ENCODE measurements around the gene UNC79.

Gene UNC79

GRCh38 chr14:93706360-93706955 lies 275.7 kb downstream of the UNC79 start:
- H2AFZ ChIP-seq: no peak overlapping the region
- no peak overlapping the region for H3K9ac ChIP-seq
- no peak for TF ChIP-seq CTCF (IDR thresholded peaks at IDR 0.05)
- no peaks in the 10 kb centered on the region for H3K36me3 ChIP-seq (ENCODE audit: control insufficient read depth, insufficient read depth, low read length)
- H3K4me1 ChIP-seq: no peaks in the 10 kb centered on the region
- no peaks in the 10 kb centered on the region for H3K79me2 ChIP-seq
- no peaks in the 10 kb centered on the region for H3K27me3 ChIP-seq (ENCODE audit: control insufficient read depth, insufficient read depth, low read length)
- H3K9me3 ChIP-seq (ENCODE audit: control insufficient read depth, low read length): no peaks in the 10 kb centered on the region
- H3K27ac ChIP-seq: no peak overlapping the region
- H3K4me2 ChIP-seq (ENCODE audit: low read length): no peak overlapping the region
- H3K4me3 ChIP-seq (ENCODE audit: low read depth, low read length): no peak overlapping the region

- H3K4me1 ChIP-seq: peaks cover 2% of the 10 kb centered on the region
- no peaks in the 10 kb centered on the region for H3K27me3 ChIP-seq (ENCODE audit: control insufficient read depth, insufficient read depth, low read length)
- TF ChIP-seq CTCF (IDR thresholded peaks at IDR 0.05): no peak
- H2AFZ ChIP-seq: no peak overlapping the region
- no peak overlapping the region for H3K27ac ChIP-seq
- no peaks in the 10 kb centered on the region for H3K36me3 ChIP-seq (ENCODE audit: control insufficient read depth, insufficient read depth, low read length)
- no peaks in the 10 kb centered on the region for H3K79me2 ChIP-seq
- H3K9me3 ChIP-seq (ENCODE audit: control insufficient read depth, low read length): no peaks in the 10 kb centered on the region
- no peak overlapping the region for H3K9ac ChIP-seq
- no peak overlapping the region for H3K4me3 ChIP-seq (ENCODE audit: low read depth, low read length)
- H3K4me2 ChIP-seq (ENCODE audit: low read length): no peak overlapping the region
Observed at GRCh38 chr14:93707475-93707874, 276.7 kb downstream of the UNC79 start.

- Histone ChIP-seq H3K27me3 (ENCODE audit: control insufficient read depth, insufficient read depth, low read length) (no peaks in the 10 kb centered on the region), H3K27ac (no peak overlapping the region), H3K9ac (no peak overlapping the region), H3K36me3 (ENCODE audit: control insufficient read depth, insufficient read depth, low read length) (no peaks in the 10 kb centered on the region), H3K9me3 (ENCODE audit: control insufficient read depth, low read length) (no peaks in the 10 kb centered on the region), H2AFZ (no peak overlapping the region), H3K4me3 (ENCODE audit: low read depth, low read length) (no peak overlapping the region), H3K4me1 (peaks cover 6% of the 10 kb centered on the region), H3K79me2 (no peaks in the 10 kb centered on the region), H3K4me2 (ENCODE audit: low read length) (no peak overlapping the region)
- TF ChIP-seq CTCF (IDR thresholded peaks at IDR 0.05): no peak
Observed at GRCh38 chr14:93708311-93708734, 277.6 kb downstream of the UNC79 start.

GRCh38 chr14:93708800-93709199 lies 278.1 kb downstream of the UNC79 start:
- Histone ChIP-seq H3K27me3 (ENCODE audit: control insufficient read depth, insufficient read depth, low read length) (no peaks in the 10 kb centered on the region), H3K4me2 (ENCODE audit: low read length) (no peak overlapping the region), H3K4me3 (ENCODE audit: low read depth, low read length) (no peak overlapping the region), H3K9ac (no peak overlapping the region), H2AFZ (no peak overlapping the region), H3K27ac (no peak overlapping the region), H3K36me3 (ENCODE audit: control insufficient read depth, insufficient read depth, low read length) (no peaks in the 10 kb centered on the region), H3K79me2 (no peaks in the 10 kb centered on the region), H3K4me1 (peaks cover 6% of the 10 kb centered on the region), H3K9me3 (ENCODE audit: control insufficient read depth, low read length) (no peaks in the 10 kb centered on the region)
- TF ChIP-seq CTCF (IDR thresholded peaks at IDR 0.05): no peak

GRCh38 chr14:93709249-93709648 lies 278.5 kb downstream of the UNC79 start:
- Histone ChIP-seq H3K4me3 (ENCODE audit: low read depth, low read length) (no peak overlapping the region), H3K79me2 (no peaks in the 10 kb centered on the region), H3K27ac (no peak overlapping the region), H3K4me1 (peaks cover 6% of the 10 kb centered on the region), H3K4me2 (ENCODE audit: low read length) (no peak overlapping the region), H3K27me3 (ENCODE audit: control insufficient read depth, insufficient read depth, low read length) (no peaks in the 10 kb centered on the region), H3K36me3 (ENCODE audit: control insufficient read depth, insufficient read depth, low read length) (no peaks in the 10 kb centered on the region), H3K9ac (no peak overlapping the region), H3K9me3 (ENCODE audit: control insufficient read depth, low read length) (no peaks in the 10 kb centered on the region), H2AFZ (no peak overlapping the region)
- no peak for TF ChIP-seq CTCF (IDR thresholded peaks at IDR 0.05)
